ENCODE measurements around the gene MEGF8. TPM values are rescaled to one million over a fixed set of nuclear protein-coding genes. Genes with fewer than 3 reads are reported as not detected.
A peak's percentile ranks its signal among the peaks of the same experiment; 100 is the strongest.

Gene MEGF8
- polyA plus RNA-seq, 1 donor from 2014 or later: 21.5 TPM

GRCh38 chr19:42325896-42326771, 699 bp downstream of the MEGF8 start:
- H2AFZ ChIP-seq (ENCODE audit: low read depth, low read length): peak overlapping the region; percentile 74
- no peaks in the 10 kb centered on the region for H4K20me1 ChIP-seq (ENCODE audit: insufficient read depth)
- H3K4me3 ChIP-seq (ENCODE audit: low read length): peak overlapping the region; percentile 93
- peaks cover 32% of the 10 kb centered on the region for H3K27me3 ChIP-seq (ENCODE audit: insufficient read depth, low read depth, low read length)
- no peaks in the 10 kb centered on the region for H3K36me3 ChIP-seq (ENCODE audit: insufficient read depth, low read length)
- H3K9me2 ChIP-seq (ENCODE audit: insufficient read depth, low read length): no peaks in the 10 kb centered on the region
- H3K9ac ChIP-seq (ENCODE audit: low read length): peak overlapping the region; percentile 95
- no peaks in the 10 kb centered on the region for H3K9me3 ChIP-seq (ENCODE audit: low read length)
- peak overlapping the region; percentile 76 for H3K27ac ChIP-seq (ENCODE audit: low read length)
- H3K4me2 ChIP-seq (ENCODE audit: low read length): peak overlapping the region; percentile 95
- peaks cover 40% of the 10 kb centered on the region for H3K79me2 ChIP-seq (replicated peaks; ENCODE audit: insufficient read depth, low read length)
- no peaks in the 10 kb centered on the region for H3F3A ChIP-seq (ENCODE audit: insufficient read depth, low read length, poor library complexity, severe bottlenecking)
- no peak for TF ChIP-seq RAD21 (conservative IDR thresholded peaks at IDR 0.05)
- no peak for TF ChIP-seq SMC3 (conservative IDR thresholded peaks at IDR 0.05; ENCODE audit: poor library complexity)
- no peak for TF ChIP-seq REST (IDR thresholded peaks at IDR 0.05; ENCODE audit: borderline replicate concordance)
- no peak for TF ChIP-seq MXI1 (conservative IDR thresholded peaks at IDR 0.05; ENCODE audit: poor library complexity, severe bottlenecking)
- no peak for TF ChIP-seq EZH2 (IDR thresholded peaks at IDR 0.05; ENCODE audit: borderline replicate concordance, insufficient read depth, low read length, poor library complexity, severe bottlenecking)
- no peak for TF ChIP-seq POLR2AphosphoS5 (IDR thresholded peaks at IDR 0.05)
- TF ChIP-seq EP300 (conservative IDR thresholded peaks at IDR 0.05; ENCODE audit: poor library complexity, severe bottlenecking): no peak
- peak; percentile 49 for TF ChIP-seq CTCF (IDR thresholded peaks at IDR 0.05; ENCODE audit: poor library complexity, severe bottlenecking)
- TF ChIP-seq TAF1 (IDR thresholded peaks at IDR 0.05; ENCODE audit: low read depth): peak; percentile 8

GRCh38 chr19:42326969-42327368, 1.5 kb downstream of the MEGF8 start:
- Histone ChIP-seq H3K9me3 (ENCODE audit: low read length) (no peaks in the 10 kb centered on the region), H3K4me2 (ENCODE audit: low read length) (peak overlapping the region; percentile 58), H3K9ac (ENCODE audit: low read length) (peak overlapping the region; percentile 95), H3F3A (ENCODE audit: insufficient read depth, low read length, poor library complexity, severe bottlenecking) (no peaks in the 10 kb centered on the region), H3K79me2 (replicated peaks; ENCODE audit: insufficient read depth, low read length) (peaks cover 40% of the 10 kb centered on the region), H3K9me2 (ENCODE audit: insufficient read depth, low read length) (no peaks in the 10 kb centered on the region), H3K27ac (ENCODE audit: low read length) (no peak overlapping the region), H2AFZ (ENCODE audit: low read depth, low read length) (no peak overlapping the region), H3K36me3 (ENCODE audit: insufficient read depth, low read length) (no peaks in the 10 kb centered on the region), H4K20me1 (ENCODE audit: insufficient read depth) (no peaks in the 10 kb centered on the region), H3K4me3 (ENCODE audit: low read length) (peak overlapping the region; percentile 93), H3K27me3 (ENCODE audit: insufficient read depth, low read depth, low read length) (peaks cover 28% of the 10 kb centered on the region)
- TF ChIP-seq CTCF (IDR thresholded peaks at IDR 0.05; ENCODE audit: poor library complexity, severe bottlenecking) (no peak), RAD21 (conservative IDR thresholded peaks at IDR 0.05) (no peak), MXI1 (conservative IDR thresholded peaks at IDR 0.05; ENCODE audit: poor library complexity, severe bottlenecking) (no peak), EZH2 (IDR thresholded peaks at IDR 0.05; ENCODE audit: borderline replicate concordance, insufficient read depth, low read length, poor library complexity, severe bottlenecking) (no peak), TAF1 (IDR thresholded peaks at IDR 0.05; ENCODE audit: low read depth) (no peak), SMC3 (conservative IDR thresholded peaks at IDR 0.05; ENCODE audit: poor library complexity) (no peak), EP300 (conservative IDR thresholded peaks at IDR 0.05; ENCODE audit: poor library complexity, severe bottlenecking) (no peak), REST (IDR thresholded peaks at IDR 0.05; ENCODE audit: borderline replicate concordance) (no peak), POLR2AphosphoS5 (IDR thresholded peaks at IDR 0.05) (no peak)

All from neural cell (in vitro differentiated cells).